HL-60 (cell line): ENCODE data around the gene VSTM2L.

Experiments used
- DNase-seq, 2 experiments: peaks; one replicate each; pipeline ENCODE4 v3.0.0-alpha.2; 2010 to 2020; ENCODE audit warnings: low read depth in 1 of 2, low spot score in 1 of 2
- H3K27ac ChIP-seq: fragments of 250-450 bp; sonication (Bioruptor Pico); replicated peaks from 2 replicates; pipeline ENCODE4 v1.5.1; 2020; ENCODE audit warnings: mild to moderate bottlenecking, moderate library complexity
- H3K27me3 ChIP-seq: fragments of 250-450 bp; sonication (Bioruptor Pico); 2 replicates; pipeline ENCODE4 v1.5.1; 2021; ENCODE audit warnings: mild to moderate bottlenecking, moderate library complexity; ENCODE audit not compliant: insufficient read depth, poor library complexity, severe bottlenecking
- H3K4me3 ChIP-seq: replicated peaks from 2 replicates; pipeline ENCODE4 v1.5.1; 2011; ENCODE audit warnings: mild to moderate bottlenecking, control low read depth, low read length; ENCODE audit not compliant: insufficient read depth
- CTCF ChIP-seq: IDR thresholded peaks from one replicate; pipeline ENCODE4 v1.5.1; 2011; ENCODE audit warnings: low read length, control low read depth, inconsistent platforms; ENCODE audit not compliant: insufficient read depth
- GABPA ChIP-seq: IDR thresholded peaks from 2 replicates; pipeline ENCODE4 v1.6.1; 2012; ENCODE audit warnings: low read depth
- POLR2AphosphoS5 ChIP-seq: IDR thresholded peaks from 2 replicates; pipeline ENCODE4 v1.6.1; 2012; ENCODE audit warnings: low read depth
- SPI1 ChIP-seq: IDR thresholded peaks from 2 replicates; pipeline ENCODE4 v1.6.1; 2012; ENCODE audit warnings: low read depth, mild to moderate bottlenecking, borderline replicate concordance
- TF ChIP-seq, protein P1 (sequence below): IDR thresholded peaks from 2 replicates; pipeline ENCODE4 v1.6.1; 2012; ENCODE audit warnings: low read depth; ENCODE audit not compliant: insufficient replicate concordance

The VSTM2L gene

DNA sequence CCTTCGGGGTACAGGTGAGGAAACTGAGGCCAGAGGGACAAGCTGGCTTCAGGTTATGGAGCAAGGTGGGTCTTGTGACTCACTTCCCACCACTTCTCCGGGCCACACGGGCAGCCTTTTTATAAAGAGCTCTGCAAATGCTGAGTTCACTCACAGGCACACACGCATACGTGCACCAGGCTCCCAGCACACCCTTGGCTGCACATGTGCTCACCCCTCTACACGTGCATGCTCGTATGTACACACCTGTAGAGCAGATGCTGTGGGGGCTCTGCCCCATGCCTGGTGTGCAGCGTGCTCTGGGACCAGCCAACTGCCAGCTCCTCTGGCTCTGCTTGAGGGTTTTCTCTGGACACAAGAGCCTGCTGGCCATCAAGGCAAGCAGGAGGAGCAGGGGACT is 29.1 kb downstream of the VSTM2L start:
- Histone ChIP-seq H3K27ac (no peak overlapping the region), H3K4me3 (no peak overlapping the region), H3K27me3 (no peaks in the 10 kb centered on the region)
- TF ChIP-seq SPI1 (no peak), POLR2AphosphoS5 (no peak), CTCF (no peak), GABPA (no peak)
- TF ChIP-seq, protein P1, sequence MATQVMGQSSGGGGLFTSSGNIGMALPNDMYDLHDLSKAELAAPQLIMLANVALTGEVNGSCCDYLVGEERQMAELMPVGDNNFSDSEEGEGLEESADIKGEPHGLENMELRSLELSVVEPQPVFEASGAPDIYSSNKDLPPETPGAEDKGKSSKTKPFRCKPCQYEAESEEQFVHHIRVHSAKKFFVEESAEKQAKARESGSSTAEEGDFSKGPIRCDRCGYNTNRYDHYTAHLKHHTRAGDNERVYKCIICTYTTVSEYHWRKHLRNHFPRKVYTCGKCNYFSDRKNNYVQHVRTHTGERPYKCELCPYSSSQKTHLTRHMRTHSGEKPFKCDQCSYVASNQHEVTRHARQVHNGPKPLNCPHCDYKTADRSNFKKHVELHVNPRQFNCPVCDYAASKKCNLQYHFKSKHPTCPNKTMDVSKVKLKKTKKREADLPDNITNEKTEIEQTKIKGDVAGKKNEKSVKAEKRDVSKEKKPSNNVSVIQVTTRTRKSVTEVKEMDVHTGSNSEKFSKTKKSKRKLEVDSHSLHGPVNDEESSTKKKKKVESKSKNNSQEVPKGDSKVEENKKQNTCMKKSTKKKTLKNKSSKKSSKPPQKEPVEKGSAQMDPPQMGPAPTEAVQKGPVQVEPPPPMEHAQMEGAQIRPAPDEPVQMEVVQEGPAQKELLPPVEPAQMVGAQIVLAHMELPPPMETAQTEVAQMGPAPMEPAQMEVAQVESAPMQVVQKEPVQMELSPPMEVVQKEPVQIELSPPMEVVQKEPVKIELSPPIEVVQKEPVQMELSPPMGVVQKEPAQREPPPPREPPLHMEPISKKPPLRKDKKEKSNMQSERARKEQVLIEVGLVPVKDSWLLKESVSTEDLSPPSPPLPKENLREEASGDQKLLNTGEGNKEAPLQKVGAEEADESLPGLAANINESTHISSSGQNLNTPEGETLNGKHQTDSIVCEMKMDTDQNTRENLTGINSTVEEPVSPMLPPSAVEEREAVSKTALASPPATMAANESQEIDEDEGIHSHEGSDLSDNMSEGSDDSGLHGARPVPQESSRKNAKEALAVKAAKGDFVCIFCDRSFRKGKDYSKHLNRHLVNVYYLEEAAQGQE: no peak
- no peak for DNase-seq

GRCh38 chr20:37932919-37933318 is 30.0 kb downstream of the VSTM2L start:
- Histone ChIP-seq H3K27me3 (no peaks in the 10 kb centered on the region), H3K27ac (no peak overlapping the region), H3K4me3 (no peak overlapping the region)
- no peak for TF ChIP-seq POLR2AphosphoS5
- TF ChIP-seq GABPA: no peak
- TF ChIP-seq, protein P1: no peak
- no peak for TF ChIP-seq SPI1
- no peak for TF ChIP-seq CTCF
- DNase-seq: no peak

DNA sequence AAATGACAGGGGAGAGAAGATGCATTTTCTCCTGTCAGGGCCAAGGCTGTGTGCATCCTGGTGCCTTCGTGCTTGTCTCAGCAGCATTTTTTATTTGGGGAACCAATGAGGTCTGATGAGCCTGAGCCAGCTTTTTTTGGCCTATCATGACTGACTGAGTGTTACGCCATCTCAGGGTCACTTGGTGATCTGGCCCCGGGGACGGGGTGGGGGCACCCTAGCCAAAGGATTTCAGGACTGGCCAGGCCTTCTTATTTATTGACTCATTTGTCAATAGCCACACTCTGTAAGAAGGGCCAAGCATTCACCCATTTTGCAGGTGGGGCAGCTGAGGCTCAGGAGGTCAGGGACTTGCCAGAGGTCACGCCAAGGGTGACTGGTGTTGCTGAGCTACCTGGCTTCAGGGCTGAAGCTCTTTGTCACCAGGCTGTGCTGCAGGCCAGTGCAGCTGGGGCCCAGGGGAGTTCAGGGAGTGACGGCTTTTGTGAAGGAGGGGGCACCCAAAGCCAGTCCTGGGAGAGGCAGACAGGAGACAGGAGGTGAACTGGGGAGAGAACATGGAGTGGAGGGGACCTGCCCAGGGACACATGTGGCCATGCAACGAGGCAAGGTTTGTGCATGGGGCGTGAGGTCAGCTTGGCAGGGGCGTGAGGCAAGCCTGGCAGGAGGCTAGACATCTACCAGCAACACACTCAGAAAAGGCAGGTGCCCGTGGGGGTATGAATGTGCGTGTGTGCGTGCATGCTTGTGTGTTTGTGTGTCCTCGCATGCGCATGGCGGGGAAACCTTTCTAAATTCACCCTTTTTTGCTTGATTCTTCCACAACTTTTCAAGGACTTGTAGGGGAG is 31.1 kb downstream of the VSTM2L start:
- Histone ChIP-seq H3K4me3 (no peak overlapping the region), H3K27me3 (no peaks in the 10 kb centered on the region), H3K27ac (no peak overlapping the region)
- TF ChIP-seq CTCF (no peak), SPI1 (no peak), GABPA (no peak), POLR2AphosphoS5 (no peak)
- TF ChIP-seq, protein P1: no peak
- DNase-seq: no peak
